ENCODE data around the gene PCDHGB6.
"Not testable (repeated sequence)": the region's sequence is repeated elsewhere in the genome, so short reads cannot be mapped to it uniquely, and the experiment has no call there.

DNA sequence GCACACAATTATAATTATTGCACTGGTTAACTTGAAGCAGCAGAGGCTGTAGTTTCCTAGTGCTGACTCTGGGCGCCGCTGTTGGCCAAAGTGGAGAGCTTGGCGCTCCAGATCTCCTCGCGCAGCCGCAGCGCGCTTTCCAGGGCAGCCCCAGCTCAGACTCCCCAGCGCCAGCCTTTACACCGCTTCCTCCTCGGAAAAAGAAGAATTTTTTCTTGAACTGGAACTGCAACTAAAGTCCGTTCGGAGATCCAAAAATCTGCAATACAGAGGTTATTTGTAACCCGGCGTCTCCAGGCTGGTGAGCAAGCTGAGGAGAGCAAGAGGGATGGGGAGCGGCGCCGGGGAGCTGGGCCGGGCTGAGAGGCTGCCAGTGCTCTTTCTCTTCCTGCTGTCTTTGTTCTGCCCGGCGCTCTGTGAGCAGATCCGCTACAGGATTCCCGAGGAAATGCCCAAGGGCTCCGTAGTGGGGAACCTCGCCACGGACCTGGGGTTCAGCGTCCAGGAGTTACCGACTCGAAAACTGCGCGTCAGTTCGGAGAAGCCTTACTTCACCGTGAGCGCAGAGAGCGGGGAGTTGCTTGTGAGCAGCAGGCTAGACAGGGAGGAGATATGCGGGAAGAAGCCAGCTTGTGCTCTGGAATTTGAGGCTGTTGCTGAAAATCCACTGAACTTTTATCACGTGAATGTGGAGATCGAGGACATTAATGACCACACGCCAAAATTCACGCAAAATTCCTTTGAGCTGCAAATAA is 20.1 kb upstream of the PCDHGB6 start, which contains the start of gene PCDHGB4:
- TF ChIP-seq TEAD4 (CRISPR knock-in tag; IDR thresholded peaks at IDR 0.05); TP53 (CRISPR knock-in tag; IDR thresholded peaks at IDR 0.05); HMGA2 (CRISPR knock-in tag; IDR thresholded peaks at IDR 0.05); SMAD4 (CRISPR knock-in tag; IDR thresholded peaks at IDR 0.05); SP1 (CRISPR knock-in tag; conservative IDR thresholded peaks at IDR 0.05): not testable (repeated sequence)
- TF ChIP-seq, protein P1, sequence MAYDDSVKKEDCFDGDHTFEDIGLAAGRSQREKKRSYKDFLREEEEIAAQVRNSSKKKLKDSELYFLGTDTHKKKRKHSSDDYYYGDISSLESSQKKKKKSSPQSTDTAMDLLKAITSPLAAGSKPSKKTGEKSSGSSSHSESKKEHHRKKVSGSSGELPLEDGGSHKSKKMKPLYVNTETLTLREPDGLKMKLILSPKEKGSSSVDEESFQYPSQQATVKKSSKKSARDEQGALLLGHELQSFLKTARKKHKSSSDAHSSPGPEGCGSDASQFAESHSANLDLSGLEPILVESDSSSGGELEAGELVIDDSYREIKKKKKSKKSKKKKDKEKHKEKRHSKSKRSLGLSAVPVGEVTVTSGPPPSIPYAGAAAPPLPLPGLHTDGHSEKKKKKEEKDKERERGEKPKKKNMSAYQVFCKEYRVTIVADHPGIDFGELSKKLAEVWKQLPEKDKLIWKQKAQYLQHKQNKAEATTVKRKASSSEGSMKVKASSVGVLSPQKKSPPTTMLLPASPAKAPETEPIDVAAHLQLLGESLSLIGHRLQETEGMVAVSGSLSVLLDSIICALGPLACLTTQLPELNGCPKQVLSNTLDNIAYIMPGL (CRISPR knock-in tag; IDR thresholded peaks at IDR 0.05) = not testable (repeated sequence)
- TF ChIP-seq, protein P2, sequence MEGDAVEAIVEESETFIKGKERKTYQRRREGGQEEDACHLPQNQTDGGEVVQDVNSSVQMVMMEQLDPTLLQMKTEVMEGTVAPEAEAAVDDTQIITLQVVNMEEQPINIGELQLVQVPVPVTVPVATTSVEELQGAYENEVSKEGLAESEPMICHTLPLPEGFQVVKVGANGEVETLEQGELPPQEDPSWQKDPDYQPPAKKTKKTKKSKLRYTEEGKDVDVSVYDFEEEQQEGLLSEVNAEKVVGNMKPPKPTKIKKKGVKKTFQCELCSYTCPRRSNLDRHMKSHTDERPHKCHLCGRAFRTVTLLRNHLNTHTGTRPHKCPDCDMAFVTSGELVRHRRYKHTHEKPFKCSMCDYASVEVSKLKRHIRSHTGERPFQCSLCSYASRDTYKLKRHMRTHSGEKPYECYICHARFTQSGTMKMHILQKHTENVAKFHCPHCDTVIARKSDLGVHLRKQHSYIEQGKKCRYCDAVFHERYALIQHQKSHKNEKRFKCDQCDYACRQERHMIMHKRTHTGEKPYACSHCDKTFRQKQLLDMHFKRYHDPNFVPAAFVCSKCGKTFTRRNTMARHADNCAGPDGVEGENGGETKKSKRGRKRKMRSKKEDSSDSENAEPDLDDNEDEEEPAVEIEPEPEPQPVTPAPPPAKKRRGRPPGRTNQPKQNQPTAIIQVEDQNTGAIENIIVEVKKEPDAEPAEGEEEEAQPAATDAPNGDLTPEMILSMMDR (IDR thresholded peaks at IDR 0.05) = not testable (repeated sequence)
- TF ChIP-seq, protein P3, sequence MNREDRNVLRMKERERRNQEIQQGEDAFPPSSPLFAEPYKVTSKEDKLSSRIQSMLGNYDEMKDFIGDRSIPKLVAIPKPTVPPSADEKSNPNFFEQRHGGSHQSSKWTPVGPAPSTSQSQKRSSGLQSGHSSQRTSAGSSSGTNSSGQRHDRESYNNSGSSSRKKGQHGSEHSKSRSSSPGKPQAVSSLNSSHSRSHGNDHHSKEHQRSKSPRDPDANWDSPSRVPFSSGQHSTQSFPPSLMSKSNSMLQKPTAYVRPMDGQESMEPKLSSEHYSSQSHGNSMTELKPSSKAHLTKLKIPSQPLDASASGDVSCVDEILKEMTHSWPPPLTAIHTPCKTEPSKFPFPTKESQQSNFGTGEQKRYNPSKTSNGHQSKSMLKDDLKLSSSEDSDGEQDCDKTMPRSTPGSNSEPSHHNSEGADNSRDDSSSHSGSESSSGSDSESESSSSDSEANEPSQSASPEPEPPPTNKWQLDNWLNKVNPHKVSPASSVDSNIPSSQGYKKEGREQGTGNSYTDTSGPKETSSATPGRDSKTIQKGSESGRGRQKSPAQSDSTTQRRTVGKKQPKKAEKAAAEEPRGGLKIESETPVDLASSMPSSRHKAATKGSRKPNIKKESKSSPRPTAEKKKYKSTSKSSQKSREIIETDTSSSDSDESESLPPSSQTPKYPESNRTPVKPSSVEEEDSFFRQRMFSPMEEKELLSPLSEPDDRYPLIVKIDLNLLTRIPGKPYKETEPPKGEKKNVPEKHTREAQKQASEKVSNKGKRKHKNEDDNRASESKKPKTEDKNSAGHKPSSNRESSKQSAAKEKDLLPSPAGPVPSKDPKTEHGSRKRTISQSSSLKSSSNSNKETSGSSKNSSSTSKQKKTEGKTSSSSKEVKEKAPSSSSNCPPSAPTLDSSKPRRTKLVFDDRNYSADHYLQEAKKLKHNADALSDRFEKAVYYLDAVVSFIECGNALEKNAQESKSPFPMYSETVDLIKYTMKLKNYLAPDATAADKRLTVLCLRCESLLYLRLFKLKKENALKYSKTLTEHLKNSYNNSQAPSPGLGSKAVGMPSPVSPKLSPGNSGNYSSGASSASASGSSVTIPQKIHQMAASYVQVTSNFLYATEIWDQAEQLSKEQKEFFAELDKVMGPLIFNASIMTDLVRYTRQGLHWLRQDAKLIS (CRISPR knock-in tag; IDR thresholded peaks at IDR 0.05; ENCODE audit: borderline replicate concordance) = not testable (repeated sequence)

Measured in WTC11 (cell line).